Left lung (tissue), 10 donors: ENCODE measurements around the gene ASIC4. TPM values are rescaled to one million over a fixed set of nuclear protein-coding genes. Genes with fewer than 3 reads are reported as not detected.
A peak's percentile ranks its signal among the peaks of the same experiment; 100 is the strongest.

Source experiments
- ATAC-seq: fragments of 200-7000 bp; cut with Tn5 transposase; one replicate; pipeline ENCODE4 v1.9.1; 2020; ENCODE audit warnings: moderate library complexity
- DNase-seq, 4 donors: peaks; one replicate each; pipeline ENCODE4 v3.0.0-alpha.2; 2013 to 2020
- H3K27ac ChIP-seq, 2 donors: fragments of 200-600 bp; sonication (generic) in 1 of 2; one replicate each; pipeline versions ENCODE4 v1.5.0 to v1.8.0; 2020 to 2021
- H3K27me3 ChIP-seq, 2 donors: fragments of 200-600 bp; sonication (generic) in 1 of 2; one replicate each; pipeline versions ENCODE4 v1.5.0 to v1.8.0; 2020 to 2021
- H3K36me3 ChIP-seq, 2 donors: fragments of 200-600 bp; sonication (generic) in 1 of 2; one replicate each; pipeline versions ENCODE4 v1.5.0 to v1.8.0; 2020 to 2021
- H3K4me1 ChIP-seq, 2 donors: fragments of 200-600 bp; one replicate each; pipeline ENCODE4 v1.8.0; 2021
- H3K4me3 ChIP-seq, 2 donors: fragments of 200-600 bp; sonication (generic) in 1 of 2; one replicate each; pipeline versions ENCODE4 v1.5.0 to v1.8.0; 2020 to 2021; ENCODE audit warnings: mild to moderate bottlenecking in 1 of 2
- H3K9me3 ChIP-seq, 2 donors: fragments of 200-600 bp; sonication (generic) in 1 of 2; one replicate each; pipeline versions ENCODE4 v1.5.0 to v1.8.0; 2020 to 2021
- intact Hi-C, 2 donors: fragments of 100-400 bp; cut with DNase I; formaldehyde crosslinking; loops; one replicate each; pipeline versions ENCODE4 v1.11.2 to v1.14.2; 2022
- polyA plus RNA-seq, 6 donors: library from polyadenylated mRNA; unstranded; fragments of 120-200 nt; gene quantifications; one replicate each; pipeline ENCODE4 v1.2.1, GENCODE V29; 2013; ENCODE audit not compliant: insufficient read length in 6 of 6
- total RNA-seq, 2 donors: library from RNA; stranded (reverse); fragmentation: NEBNext Ultra II Directional; extraction: Animal tissue kit (Norgen Biotek cat#: 25700); gene quantifications; one replicate each; pipeline ENCODE4 v1.2.1, GENCODE V29; 2021
- TF ChIP-seq, protein P1 (sequence below), 2 donors: fragments of 200-600 bp; sonication (generic) in 1 of 2; IDR thresholded peaks; one replicate each; pipeline versions ENCODE4 v1.5.0 to v1.8.0; 2021; ENCODE audit warnings: antibody characterized with exemption in 2 of 2
- donor health status: DM: no; HTN: yes; CAD: no.
- donor health status: DM: no; HTN: no; CAD: no.

Gene ASIC4
- total and polyA plus RNA-seq, 8 donors, result 0.07 to 0.37 (median 0.20) TPM; not detected in 2

DNA sequence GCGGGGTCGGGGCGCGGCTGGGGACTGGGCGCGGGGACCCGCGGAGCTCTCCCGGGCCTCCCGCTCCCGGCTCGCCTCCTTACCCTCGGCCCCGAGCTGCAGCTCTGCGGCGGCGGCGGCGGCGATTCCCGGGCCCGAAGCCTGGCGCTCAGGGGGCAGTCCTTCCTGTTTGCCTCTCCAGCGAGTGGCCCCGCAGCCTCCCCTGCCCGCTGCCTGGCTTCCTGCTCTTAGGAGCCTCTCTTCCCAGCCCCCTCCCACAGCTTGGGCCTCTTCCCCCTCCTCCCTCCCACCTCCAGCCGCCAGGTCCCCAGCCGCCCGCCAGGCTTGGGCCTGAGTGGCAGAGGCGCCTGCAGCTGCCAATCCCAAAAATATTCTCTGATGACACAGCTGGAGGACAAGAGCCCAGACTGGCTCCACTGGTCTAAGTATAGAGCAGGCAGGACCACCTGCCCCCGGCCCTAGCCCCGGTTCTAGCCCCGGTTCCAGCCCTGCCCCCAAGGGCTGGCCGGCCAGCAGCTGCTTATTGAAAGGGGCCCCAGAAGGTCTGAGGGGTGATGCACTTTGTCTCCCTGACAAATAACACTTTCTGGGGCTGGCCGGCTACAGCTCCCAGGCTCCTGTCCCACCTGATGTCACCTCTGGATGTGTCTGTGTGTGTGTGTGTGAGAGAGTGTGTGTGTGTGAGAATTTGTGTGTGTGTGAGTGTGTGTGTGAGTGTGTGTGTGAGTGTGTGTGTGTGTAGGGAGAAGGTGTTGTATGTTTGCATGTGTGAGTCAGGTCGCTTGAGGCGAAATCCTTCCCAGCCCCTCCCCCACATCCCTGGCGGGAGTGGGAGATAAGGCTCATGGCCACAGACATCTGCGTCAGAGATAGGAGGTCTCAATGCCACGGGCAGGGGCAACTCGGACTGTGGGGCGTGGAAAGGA lies 57.3 kb downstream of the ASIC4 start, which contains the start of gene OBSL1:
TSS of gene OBSL1 (minus strand) at position 229 of the 926 bp plus-strand sequence. CDS start 307 bp downstream, outside the sequence.
- intact Hi-C loops, result no loop called here
- ATAC-seq, result peak; percentile 80
- peaks cover 0 to 17% of the 10 kb centered on the region in 2 donors for H3K4me1 ChIP-seq
- H3K27ac ChIP-seq, result peak within 1 kb of the TSS; percentile 58 to 79
- TF ChIP-seq, protein P1, sequence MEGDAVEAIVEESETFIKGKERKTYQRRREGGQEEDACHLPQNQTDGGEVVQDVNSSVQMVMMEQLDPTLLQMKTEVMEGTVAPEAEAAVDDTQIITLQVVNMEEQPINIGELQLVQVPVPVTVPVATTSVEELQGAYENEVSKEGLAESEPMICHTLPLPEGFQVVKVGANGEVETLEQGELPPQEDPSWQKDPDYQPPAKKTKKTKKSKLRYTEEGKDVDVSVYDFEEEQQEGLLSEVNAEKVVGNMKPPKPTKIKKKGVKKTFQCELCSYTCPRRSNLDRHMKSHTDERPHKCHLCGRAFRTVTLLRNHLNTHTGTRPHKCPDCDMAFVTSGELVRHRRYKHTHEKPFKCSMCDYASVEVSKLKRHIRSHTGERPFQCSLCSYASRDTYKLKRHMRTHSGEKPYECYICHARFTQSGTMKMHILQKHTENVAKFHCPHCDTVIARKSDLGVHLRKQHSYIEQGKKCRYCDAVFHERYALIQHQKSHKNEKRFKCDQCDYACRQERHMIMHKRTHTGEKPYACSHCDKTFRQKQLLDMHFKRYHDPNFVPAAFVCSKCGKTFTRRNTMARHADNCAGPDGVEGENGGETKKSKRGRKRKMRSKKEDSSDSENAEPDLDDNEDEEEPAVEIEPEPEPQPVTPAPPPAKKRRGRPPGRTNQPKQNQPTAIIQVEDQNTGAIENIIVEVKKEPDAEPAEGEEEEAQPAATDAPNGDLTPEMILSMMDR (IDR thresholded peaks at IDR 0.05), result no peak
- peaks cover 0 to 3% of the 10 kb centered on the region in 2 donors for H3K36me3 ChIP-seq
- H3K27me3 ChIP-seq, result peaks cover 0 to 51% of the 10 kb centered on the region in 2 donors
- H3K9me3 ChIP-seq, result no peaks in the 10 kb centered on the region
- DNase-seq, result peak; percentile 75 to 87 (median 82)
- H3K4me3 ChIP-seq, result peak within 1 kb of the TSS; percentile 47 to 54

- Histone ChIP-seq H3K27me3 (peaks cover 0 to 57% of the 10 kb centered on the region in 2 donors), H3K4me3 (peak within 1 kb of the TSS; percentile 47 to 54), H3K9me3 (no peaks in the 10 kb centered on the region), H3K27ac (peak within 1 kb of the TSS; percentile 58 to 79), H3K4me1 (peaks cover 0 to 17% of the 10 kb centered on the region in 2 donors), H3K36me3 (no peaks in the 10 kb centered on the region)
- no peak for ATAC-seq
- DNase-seq, result no peak
- intact Hi-C loops, result no loop called here
- TF ChIP-seq, protein P1 (IDR thresholded peaks at IDR 0.05), result no peak
Observed at GRCh38 chr2:219572237-219573001, 58.1 kb downstream of the ASIC4 start, which contains the start of gene INHA. TSS of gene INHA (plus strand) at chr2:219572310. CDS start at chr2:219572375, 65 bp downstream.

DNA sequence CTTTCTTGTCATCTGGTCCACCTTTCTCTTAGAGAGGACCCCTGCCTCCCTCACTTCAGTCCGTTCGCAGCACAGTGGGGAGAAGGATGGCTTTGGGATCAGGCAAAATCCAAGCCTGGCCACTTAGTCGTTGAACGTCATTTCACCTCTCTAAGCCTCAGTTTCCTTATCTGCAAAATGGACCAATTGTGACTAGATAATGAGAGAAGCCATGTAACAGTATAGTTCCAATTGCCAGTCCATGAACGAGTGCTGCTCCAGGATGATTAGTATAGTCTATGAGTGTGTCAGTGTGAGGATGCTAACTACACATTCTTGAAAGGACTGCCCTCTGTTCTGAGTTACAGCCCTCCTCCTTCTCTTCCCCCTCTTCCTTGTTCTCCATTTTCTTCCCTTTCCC lies 58.9 kb downstream of the ASIC4 start:
- TF ChIP-seq, protein P1 (IDR thresholded peaks at IDR 0.05), result no peak
- intact Hi-C loops, result no loop called here
- H3K27ac ChIP-seq, result no peak overlapping the region
- DNase-seq (no peak), ATAC-seq (no peak)
- H3K36me3 ChIP-seq, result no peaks in the 10 kb centered on the region
- peaks cover 0 to 61% of the 10 kb centered on the region in 2 donors for H3K27me3 ChIP-seq
- no peaks in the 10 kb centered on the region for H3K9me3 ChIP-seq
- no peak overlapping the region for H3K4me3 ChIP-seq
- H3K4me1 ChIP-seq, result peaks cover 0 to 17% of the 10 kb centered on the region in 2 donors

DNA sequence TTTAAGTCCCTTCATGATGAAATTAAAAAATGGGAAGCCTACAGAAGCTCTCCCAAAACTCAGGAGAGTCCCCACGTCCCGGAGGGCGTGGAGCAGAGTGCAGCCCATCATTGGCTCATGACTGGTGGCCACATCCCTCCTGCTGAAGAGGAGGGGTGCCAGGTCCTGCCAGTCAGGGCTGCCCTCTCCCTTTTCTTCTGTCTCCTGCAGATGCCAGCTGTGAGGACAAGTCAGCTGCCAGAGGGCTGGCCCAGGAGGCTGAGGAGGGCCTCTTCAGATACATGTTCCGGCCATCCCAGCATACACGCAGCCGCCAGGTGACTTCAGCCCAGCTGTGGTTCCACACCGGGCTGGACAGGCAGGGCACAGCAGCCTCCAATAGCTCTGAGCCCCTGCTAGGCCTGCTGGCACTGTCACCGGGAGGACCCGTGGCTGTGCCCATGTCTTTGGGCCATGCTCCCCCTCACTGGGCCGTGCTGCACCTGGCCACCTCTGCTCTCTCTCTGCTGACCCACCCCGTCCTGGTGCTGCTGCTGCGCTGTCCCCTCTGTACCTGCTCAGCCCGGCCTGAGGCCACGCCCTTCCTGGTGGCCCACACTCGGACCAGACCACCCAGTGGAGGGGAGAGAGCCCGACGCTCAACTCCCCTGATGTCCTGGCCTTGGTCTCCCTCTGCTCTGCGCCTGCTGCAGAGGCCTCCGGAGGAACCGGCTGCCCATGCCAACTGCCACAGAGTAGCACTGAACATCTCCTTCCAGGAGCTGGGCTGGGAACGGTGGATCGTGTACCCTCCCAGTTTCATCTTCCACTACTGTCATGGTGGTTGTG lies 60.4 kb downstream of the ASIC4 start:
- no peaks in the 10 kb centered on the region for H3K36me3 ChIP-seq
- peaks cover 0 to 17% of the 10 kb centered on the region in 2 donors for H3K4me1 ChIP-seq
- peaks cover 0 to 54% of the 10 kb centered on the region in 2 donors for H3K27me3 ChIP-seq
- H3K4me3 ChIP-seq, result no peak overlapping the region
- TF ChIP-seq, protein P1 (IDR thresholded peaks at IDR 0.05), result no peak
- intact Hi-C loops, result no loop called here
- DNase-seq, result no peak
- ATAC-seq, result no peak
- no peak overlapping the region for H3K27ac ChIP-seq
- H3K9me3 ChIP-seq, result no peaks in the 10 kb centered on the region
